HL-60/S4 (cell line): ENCODE measurements around the gene TPMT.
"Not testable (repeated sequence)": the region's sequence is repeated elsewhere in the genome, so short reads cannot be mapped to it uniquely, and the experiment has no call there.

Source experiments
- in situ Hi-C: fragments of 300-500 bp; cut with MboI; formaldehyde crosslinking; loops from 2 replicates; pipeline ENCODE4 v1.14.3; 2022; ENCODE audit warnings: low sequenced_read_pairs

The TPMT gene

DNA sequence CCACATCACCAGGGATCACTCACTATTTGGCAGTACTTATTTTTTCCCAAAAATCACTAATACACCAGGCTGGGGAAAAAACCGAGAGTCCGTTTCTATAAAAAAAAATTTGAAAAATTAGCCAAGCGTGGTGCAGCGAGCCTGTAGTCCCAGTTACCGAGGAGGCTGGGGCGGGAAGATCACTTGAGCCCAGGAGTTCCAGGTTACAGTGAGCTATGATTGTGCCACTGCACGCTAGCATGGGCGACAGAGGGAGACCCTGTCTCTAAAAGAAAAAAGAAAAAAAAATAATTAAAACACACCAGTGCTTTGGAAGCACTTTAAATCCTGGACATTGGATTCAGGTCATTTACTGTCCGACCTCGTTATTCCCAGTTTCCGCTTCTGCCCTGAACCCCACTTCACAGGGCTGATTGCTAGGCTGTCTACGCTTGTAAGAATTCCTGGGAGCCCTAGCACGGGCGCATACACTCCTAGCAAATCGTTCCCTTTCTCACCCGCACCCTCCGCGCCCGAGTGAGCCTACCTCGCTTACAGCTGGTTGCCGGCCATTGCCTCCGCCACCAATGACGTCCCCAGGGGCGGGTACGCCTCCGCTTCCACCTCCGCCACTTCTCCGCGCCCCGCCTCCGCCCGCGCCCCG, at the start of gene TPMT:
TPMT (minus strand) TSS at position 571 of the 643 bp plus-strand sequence. CDS start 5,950 bp downstream, outside the sequence.
- in situ Hi-C loops: no loop called here

DNA sequence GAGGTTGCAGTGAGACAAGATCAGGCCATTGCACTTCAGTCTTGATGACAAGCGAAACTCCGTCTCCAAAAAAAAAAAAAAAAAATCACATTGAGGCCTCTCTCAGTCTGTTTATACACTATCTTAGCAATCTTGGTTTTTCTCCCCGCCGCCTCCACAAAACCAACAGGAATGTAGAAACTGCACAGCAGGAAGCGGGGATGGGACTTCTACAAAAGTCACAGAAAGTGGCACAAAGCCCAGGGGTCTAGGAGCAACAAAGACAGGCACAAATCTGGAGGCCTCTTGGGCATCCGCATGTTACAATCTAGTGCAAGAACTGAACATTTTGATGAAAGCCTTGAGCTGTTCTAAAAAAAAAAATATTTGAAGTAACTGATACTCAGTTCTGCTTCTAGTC, 48.9 kb upstream of the TPMT start:
- in situ Hi-C loops: no loop called here

DNA sequence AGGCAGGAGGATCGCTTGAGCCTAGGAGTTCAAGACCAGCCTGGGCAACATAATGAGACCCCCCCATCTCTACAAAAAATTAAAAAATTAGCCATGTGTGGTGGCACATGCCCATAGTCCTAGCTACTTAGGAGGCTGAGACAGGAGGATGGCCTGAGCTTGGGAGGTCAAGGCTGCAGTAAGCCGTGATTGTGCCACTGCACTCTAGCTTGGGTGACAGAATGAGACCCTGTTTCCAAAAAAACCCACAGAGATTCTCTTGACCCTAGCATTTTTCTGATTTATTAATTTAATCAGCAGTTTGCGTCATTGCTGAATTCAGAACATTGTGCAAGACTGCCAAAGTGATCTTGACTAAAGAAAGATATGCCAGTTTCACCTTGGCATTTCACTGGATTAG, 37.1 kb upstream of the TPMT start:
- in situ Hi-C loops: no loop called here

DNA sequence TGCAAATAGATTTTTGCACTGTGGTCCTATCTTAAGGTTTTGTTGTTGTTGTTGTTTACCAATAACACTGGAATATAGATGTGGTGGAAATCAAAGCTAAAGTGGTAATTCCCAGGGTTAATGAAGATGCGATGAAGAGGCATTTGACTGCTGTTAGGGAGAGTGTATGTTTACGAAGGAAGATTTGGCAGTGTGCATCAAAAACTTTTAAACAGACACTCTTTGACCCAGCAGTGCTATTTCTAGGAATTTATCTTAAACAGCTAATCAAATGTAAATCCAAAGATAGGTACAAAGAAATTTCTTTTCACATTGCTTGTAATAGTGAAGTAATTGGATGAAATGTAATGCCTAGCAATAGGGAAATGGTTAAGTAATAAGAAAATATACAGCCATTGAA, 34.3 kb upstream of the TPMT start:
- in situ Hi-C loops: no loop called here

DNA sequence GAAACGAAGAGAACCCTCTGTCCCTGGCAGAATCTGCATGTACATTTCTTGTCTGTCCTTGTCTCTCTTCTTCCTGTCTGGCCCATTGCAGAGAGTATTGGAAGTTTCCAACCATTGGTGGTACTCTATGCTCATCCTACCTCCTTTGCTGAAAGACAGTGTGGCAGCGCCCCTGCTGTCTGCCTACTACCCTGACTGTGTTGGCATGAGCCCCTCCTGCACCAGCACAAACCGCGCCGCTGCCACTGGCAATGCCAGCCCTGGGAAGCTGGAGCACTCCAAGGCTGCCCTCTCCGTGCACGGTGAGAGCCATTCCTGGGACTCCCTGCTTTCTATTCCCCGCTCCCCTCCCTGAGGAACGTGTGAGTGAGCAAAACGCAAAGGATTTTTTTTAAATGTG, 32.8 kb upstream of the TPMT start:
- in situ Hi-C loops: no loop called here

DNA sequence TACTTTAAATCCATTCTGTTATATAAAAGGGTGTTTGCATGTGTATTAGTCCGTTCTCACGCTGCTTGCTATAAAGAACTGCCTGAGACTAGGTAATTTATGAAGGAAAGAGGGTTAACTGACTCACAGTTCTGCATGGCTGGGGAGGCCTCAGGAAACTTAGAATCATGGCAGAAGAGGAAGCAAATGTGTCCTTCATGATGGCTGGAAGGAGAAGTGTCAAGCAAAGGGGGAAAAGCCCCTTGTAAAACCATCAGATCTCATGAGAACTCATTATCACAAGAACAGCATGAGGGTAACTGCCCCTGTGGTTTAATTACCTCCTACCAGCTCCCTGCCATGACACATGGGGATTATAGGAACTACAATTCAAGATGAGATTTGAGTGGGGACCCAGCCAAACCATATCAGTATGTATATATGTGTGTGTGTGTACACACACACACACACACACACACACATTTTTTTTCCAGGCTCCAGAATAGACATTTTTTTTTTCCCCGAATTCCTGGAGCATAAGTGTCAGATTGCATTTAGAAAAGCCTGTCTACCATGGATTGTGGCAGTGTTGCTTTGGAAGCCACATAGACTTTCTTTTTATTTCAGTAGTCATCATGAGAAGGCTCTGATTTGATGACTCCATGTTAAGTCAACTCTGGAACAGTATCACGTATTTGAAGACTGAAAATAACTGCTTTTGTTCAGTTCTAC, 31.8 kb upstream of the TPMT start:
- in situ Hi-C loops: no loop called here

DNA sequence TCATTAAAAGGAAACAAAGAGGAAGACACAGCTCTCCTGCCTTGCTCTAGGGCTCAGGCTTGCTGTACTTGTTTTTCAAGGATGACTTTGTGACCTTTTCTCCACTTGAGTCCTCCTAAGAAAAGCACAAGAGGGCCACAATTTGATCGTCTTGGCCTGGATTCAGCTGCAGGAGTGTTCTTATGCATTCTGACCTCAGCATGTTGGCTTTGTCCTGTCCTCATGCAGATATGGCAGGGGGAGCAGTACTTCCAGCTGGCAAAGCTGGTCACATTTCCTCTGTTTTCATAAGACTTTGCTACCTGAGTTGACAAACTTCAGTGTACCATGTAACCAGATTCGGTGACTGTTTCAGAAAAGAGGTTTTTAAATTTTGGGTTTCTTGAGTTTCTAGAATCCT, 31.2 kb upstream of the TPMT start:
- in situ Hi-C loops: no loop called here

DNA sequence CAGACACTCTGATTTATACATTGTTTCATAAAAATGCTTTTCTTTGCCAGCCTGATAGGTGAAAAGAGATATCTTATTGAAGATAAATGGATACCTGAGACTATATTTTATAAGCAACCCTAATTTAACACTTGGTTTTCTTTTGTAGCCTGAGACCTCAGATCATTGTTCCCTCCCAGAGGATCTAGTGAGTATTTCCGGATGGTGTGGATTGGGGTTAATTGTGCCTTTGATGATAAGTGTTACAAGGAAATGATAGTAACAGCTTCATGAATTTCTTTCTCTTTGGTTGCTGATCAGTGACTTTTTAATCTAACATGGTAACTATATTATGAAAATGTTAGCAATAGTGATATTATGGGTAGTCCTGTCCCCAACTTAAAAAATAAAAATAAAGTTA, 30.7 kb upstream of the TPMT start:
- in situ Hi-C loops: no loop called here

DNA sequence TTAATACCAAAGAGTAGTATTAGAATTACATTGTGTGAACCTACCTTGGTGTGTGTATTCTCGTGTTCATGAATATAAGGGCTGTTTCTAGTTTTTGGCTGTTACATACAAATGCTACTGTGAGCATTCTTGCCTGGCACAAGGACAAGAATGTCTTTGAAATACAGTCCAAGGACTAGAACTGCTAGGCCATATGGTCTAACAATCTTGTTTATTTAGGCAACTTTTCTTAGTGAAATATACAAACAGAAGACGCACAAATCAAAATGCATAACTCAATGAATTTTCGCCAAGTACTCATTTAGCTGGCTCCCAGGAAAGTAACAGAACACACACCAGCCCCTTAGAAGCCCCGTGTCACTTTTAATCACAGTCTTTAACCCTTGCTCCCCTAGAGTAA, 28.9 kb upstream of the TPMT start:
- in situ Hi-C loops: no loop called here

DNA sequence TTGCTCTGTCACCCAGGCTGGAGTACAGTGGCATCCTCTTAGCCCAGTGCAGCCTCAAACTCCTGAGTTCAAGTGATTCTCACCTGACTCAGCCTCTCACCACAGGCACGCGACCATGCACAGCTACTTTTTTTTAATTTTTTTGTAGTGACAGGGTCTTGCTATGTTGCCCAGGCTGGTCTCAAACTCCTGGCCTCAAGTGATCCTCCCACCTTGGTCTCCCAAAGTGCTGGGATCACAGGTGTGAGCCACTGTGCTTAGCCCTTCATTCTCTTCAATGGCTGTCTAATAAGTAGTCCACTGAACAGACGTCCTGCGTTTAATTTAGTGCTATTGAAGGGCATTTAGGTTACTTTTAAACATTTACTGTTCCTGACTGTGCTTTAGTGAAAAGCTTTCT, 27.7 kb upstream of the TPMT start:
- in situ Hi-C loops: no loop called here

DNA sequence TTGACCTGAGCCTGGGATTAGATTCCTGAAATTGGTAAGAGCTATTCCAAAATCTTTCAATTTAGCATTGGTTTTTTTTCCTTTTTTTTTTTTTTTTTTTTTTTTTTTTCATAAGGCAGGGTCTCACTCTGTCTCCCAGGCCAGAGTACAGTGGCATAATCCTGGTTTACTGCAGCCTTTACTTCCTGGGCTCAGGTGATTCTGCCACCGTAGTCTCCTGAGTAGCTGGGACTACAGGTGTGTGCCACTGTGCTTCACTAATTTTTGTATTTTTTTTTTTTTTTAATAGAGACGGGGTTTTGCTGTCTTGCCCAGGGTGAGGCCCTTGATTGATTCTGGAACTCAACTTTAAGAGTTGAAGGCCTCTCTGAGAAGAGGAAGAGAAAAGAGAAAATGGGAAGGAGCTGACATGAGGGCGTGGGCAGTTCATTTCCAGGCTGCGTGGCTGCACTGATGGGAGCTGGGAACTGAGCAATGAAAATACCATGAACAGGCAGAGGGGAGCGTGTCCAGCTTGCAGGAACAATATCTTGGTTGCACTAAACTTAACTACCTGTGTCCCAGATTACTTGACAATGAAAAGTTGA, 25.0 kb upstream of the TPMT start:
- in situ Hi-C loops: no loop called here

DNA sequence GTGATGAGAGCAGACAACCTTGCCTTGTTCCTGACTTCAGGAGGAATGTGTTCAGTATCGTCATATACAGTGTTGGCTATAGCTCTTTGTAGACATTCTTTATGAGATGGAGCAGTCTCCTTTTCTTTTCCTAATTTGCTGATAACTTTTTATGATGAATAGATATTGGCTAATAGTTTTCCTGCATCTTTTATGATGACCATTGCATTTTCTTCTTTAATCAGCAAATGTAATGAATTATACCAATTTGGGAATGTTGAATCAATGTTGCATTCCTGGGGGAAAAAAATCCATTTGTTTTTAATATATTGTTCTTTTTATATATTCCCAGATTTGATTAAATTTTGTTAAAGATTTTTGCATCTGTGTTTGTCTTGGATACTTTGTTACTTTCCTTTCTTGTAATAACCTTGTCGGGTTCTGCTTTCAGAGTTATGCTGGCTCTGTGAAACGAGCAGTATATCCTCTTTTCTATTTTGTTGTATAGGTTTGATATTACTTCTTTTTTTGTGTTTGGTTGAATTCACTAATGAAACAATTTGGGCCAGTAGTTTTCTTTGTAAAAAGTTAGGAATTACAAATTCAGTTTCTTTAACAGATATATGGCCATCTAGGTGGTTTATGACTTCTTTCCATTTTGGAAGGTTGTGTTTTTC, 24.2 kb upstream of the TPMT start:
- in situ Hi-C loops: no loop called here

DNA sequence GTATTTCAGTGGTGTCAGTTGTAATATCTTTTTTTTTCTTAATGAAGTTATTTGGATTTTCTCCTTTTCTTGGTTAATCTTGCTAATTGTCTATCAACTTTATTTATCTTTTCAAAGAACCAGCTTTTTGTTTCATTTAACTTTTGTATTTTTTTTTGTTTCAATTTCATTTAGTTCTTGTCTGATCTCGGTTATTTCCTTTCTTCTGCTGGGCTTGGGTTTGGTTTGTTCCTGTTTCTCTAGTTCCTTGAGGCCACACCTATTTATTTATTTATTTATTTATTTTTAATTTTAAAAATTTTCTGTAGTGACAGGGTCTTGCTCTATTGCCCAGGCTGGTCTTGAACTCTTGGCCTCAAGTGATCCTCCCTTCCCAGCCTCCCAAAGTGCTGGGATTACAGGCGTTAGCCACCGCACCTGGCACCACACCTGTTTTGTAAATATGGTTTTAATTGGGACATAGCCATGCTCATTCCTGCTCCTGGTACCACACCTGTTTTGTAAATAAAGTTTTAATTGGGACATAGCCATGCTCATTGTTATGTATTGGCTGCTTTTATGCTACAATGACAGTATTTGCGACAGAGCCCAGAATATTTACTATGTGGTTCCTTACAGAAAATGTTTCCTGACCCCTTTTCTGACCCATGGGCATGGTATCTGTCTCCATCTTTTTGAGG, 22.5 kb upstream of the TPMT start:
- in situ Hi-C loops: no loop called here

DNA sequence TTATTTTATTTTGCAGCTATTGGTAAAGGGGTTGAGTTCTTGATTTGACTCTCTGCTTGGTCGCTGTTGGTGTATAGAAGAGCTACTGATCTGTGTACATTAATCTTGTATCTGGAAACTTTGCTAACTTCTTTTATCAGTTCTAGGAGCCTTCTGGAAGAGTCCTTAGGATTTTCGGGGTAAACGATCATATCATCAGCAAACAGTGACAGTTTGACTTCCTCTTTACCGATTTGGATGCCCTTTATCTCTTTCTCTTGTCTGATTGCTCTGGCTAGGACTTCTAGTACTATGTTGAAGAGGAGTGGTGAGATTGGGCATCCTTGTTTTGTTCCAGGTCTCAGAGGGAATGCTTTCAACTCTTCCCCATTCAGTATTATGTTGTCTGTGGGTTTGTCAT, 21.3 kb upstream of the TPMT start:
- in situ Hi-C loops: not testable (repeated sequence)

DNA sequence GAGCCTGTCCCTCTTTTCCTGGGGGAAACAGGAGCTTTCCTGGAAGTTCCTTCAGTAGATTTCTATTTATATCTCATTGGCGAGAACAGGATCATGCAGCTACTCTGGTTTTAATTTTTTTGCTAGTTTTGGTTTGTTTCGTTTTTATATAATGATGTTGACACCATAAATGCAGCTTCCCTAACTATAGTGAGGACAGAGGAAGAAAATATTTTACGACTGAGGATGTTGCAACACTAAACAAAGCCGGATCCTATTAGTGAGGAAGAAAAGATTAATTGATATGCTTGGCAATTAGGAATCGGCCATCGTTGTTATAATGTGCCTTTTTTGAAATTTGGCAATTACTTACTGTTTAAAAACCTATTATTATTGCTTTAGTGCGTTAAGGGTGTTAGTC, 17.0 kb upstream of the TPMT start:
- in situ Hi-C loops: no loop called here

DNA sequence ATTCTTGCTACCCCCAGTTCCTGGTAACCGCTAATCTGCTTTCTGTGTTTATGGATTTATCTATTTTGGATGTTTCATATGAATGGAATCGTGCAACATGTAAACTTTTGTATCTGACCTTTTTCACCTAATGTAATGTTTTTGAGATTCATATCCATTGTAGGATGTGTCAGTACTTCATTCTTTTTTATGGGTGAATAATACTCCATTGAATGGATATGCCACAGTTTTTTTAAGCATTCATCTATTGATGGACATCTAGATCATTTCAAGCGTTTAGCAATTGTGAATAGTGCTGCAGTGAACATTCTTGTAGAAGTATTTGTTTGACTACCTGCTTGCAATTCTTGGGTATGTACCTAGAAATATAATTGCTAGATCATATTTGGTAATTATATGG, 13.4 kb upstream of the TPMT start:
- in situ Hi-C loops: no loop called here

DNA sequence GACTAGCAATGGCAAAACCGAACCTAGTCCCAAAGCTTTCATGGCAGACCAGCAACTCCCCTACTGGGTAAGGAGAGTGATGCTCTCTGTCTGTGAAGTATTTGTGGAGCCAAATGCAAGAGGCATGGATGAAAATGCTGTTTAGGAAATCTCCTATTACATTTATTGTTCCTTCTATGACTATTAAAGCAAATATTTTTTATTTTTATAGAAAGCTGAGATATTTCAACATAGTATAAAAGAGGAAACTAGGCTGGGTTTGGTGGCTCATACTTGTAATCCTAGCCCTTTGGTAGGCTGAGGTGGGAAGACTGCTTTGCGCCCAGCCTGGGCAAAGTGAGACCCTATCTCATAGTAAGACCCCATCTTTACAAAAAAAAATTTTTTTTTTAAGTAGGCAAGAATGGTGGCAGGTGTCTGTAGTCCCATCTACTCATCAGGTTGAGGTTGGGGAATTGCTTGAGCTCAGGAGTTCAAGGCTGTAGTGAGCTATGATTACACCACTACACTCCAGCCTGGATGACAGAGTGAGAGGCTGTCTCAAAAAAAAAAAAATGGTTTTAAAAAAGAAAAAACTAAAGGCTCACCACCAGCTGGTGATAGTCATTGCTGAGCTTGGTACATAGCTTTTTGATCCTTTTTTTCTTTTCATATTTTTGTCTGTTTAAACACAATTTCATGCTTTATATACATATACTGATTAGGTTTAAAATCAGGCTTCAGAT, 11.6 kb upstream of the TPMT start:
- in situ Hi-C loops: no loop called here

DNA sequence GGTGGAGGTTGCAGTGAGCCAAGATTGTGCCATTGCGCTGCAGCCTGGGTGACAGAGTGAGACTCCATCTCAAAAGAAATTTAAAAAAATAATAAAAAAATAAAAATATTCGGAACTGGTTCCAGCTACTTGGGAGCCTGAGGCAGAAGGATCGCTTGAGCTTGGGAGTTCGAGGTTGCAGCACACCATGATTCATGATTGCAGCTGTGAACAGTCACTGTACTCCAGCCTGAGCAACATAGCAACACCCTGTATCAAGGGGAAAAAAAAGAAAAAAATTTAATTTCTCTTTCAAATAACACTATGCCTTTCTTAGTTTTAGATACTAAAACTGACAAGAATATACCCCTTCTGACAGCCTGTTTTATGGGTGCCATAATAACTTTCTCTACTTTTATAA, 10.9 kb upstream of the TPMT start:
- in situ Hi-C loops: no loop called here

DNA sequence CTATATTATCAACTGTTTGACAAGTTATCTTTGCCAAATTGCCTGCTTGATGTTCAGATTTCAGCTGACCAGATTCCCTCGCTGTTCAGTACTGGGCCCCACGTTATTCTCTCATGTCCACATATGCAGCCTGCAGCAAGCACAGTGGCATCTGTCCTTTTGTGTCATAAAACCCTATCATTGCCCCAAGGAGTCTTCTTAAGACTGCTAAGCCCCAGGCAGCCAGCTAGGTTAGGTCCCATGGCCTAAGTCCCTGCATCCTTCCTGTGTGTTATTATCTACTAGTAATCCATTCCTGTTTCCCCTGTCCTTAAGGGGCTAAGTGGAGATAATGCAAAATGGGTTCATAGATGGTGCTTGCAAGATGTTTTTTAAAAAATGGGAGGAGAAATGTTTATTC, 7.5 kb upstream of the TPMT start:
- in situ Hi-C loops: no loop called here

DNA sequence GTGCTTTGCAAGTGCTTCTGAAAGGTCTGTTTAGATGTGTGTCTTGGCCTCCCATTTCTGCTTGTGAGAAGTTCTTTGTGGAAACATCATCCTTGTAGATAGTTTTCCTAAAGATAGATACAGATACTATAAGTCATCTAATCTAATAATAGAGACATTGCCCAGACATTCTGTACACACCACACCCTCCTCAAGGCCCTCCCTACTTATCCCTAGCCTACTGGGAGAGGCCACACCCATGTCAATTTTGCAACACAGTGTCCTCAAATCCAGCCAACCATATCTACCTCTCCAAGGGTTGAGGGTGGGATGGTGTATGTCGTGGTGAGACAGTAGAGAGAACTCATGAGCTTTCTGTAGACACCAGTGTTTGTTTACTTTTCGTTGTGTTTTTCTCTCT, 6.6 kb upstream of the TPMT start:
- in situ Hi-C loops: no loop called here

DNA sequence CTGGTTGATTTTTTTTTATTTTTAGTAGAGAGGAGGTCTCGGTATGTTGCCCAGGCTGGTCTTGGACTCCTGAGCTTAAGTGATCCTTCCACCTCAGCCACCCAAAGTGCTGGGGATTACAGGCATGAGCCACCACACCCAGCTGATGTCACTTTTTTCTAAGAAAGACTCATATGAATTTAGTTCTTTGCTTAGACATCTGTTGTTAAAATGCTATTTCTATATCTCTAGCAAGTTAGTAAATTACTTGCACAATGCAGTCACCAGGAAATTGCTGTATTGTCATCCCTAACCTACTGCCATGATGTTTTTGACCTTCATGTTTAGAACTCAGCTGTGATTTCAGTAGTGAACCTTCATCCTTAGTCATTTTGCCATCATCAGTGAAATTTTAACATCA, 6.0 kb upstream of the TPMT start:
- in situ Hi-C loops: no loop called here
